HUES6 (cell line): ENCODE results near the gene WDR35.

Source experiments
- H3K27ac ChIP-seq: 2 replicates; pipeline ENCODE4 v1.7.0; 2013; ENCODE audit warnings: low read depth, mild to moderate bottlenecking, low read length, inconsistent platforms
- H3K27me3 ChIP-seq: 2 replicates; pipeline ENCODE4 v1.6.1; 2013; ENCODE audit warnings: low read length; ENCODE audit not compliant: control insufficient read depth, insufficient read depth
- H3K36me3 ChIP-seq: 2 replicates; pipeline ENCODE4 v1.6.1; 2013; ENCODE audit warnings: low read length; ENCODE audit not compliant: control insufficient read depth, insufficient read depth
- H3K4me1 ChIP-seq: 2 replicates; pipeline ENCODE4 v1.6.1; 2013; ENCODE audit warnings: low read length; ENCODE audit not compliant: control insufficient read depth, insufficient read depth
- H3K4me3 ChIP-seq: 2 replicates; pipeline ENCODE4 v1.5.1; 2013; ENCODE audit warnings: low read depth, low read length
- H3K9ac ChIP-seq: one replicate; pipeline ENCODE4 v1.6.1; 2013; ENCODE audit warnings: mild to moderate bottlenecking, low read length
- H3K9me3 ChIP-seq: 2 replicates; pipeline ENCODE4 v1.6.1; 2013; ENCODE audit warnings: low read depth, low read length; ENCODE audit not compliant: control insufficient read depth, insufficient read depth

WDR35 gene

DNA sequence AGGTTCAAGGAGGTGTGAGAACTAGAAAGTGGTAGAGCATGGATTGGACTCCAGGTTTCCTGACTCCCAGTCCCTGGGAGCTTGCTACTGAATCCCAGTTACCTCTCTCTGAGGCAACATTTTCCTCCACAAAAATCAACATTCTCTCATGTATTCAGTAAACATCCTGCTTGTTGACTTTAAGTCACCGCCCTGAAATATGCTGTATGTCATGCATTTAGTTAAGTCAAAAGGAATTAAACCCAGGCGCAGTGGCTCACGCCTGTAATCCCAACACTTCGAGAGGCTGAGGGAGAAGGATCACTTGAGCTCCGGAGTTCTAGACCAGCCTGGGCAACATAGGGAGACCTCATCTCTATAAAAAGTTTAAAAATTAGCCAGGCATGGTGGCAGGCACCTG, 18.8 kb upstream of the WDR35 start:
- Histone ChIP-seq H3K4me3 (no peak overlapping the region), H3K4me1 (peaks cover 16% of the 10 kb centered on the region), H3K36me3 (no peaks in the 10 kb centered on the region), H3K9me3 (no peaks in the 10 kb centered on the region), H3K27ac (no peak overlapping the region), H3K27me3 (peaks cover 25% of the 10 kb centered on the region), H3K9ac (no peak overlapping the region)

DNA sequence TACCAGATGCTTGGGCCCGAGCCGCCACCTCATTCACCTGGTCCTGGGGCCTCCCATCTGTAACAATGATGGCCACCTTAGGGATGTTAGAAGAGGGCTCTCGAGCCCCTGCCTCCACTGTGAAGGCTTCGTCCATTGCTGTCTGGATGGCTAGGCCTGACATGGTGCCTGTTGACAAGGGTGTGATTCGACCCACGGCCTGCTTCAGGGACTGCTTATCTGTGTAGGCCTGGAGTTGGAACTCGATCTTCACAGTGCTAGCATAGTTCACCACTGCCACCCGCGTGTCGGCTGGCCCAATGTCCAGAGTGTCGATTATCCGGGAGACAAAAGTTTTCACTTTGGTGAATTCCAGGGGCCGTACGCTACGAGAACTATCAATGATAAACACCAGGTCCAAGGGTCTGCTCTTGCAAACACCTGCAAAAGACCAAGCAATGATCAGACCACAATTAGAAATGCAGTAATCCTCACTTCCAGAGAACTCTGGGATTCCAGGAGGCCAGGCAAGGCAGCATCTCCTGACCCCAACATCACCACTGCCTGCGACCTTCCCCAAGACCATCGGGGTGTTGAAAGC, 16.1 kb upstream of the WDR35 start:
- Histone ChIP-seq H3K9me3 (no peaks in the 10 kb centered on the region), H3K4me3 (no peak overlapping the region), H3K27me3 (peaks cover 2% of the 10 kb centered on the region), H3K27ac (no peak overlapping the region), H3K4me1 (no peaks in the 10 kb centered on the region), H3K9ac (no peak overlapping the region), H3K36me3 (no peaks in the 10 kb centered on the region)

DNA sequence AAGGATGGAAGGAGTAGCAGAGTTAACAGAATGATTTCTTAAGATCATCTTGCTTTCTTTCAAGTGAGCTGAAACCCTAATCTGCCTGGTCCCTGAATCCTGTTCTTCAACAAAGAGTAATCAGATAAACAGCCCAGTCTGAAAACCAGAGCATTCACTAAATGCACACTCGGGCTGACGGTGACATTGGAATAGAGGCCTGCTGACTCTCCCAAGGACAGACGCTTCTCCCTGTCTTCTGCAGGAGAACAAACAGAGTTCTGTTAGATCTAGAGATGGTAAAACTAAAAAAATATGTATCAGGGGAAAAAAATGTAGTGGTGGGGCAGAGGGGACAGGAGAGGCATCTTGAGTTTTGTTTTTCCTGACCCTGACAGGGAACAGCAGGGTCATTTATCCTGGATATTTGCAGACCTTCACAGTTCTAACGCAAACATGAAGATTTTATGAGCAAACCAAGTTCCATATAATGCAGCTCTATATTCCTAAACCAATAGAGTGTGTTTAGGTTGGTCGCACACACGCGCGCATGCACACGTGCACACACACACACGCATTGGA, 15.2 kb upstream of the WDR35 start:
- H3K27me3 ChIP-seq = no peaks in the 10 kb centered on the region
- H3K4me1 ChIP-seq = no peaks in the 10 kb centered on the region
- H3K9ac ChIP-seq = no peak overlapping the region
- H3K9me3 ChIP-seq = no peaks in the 10 kb centered on the region
- no peak overlapping the region for H3K27ac ChIP-seq
- H3K4me3 ChIP-seq = no peak overlapping the region
- H3K36me3 ChIP-seq = no peaks in the 10 kb centered on the region

DNA sequence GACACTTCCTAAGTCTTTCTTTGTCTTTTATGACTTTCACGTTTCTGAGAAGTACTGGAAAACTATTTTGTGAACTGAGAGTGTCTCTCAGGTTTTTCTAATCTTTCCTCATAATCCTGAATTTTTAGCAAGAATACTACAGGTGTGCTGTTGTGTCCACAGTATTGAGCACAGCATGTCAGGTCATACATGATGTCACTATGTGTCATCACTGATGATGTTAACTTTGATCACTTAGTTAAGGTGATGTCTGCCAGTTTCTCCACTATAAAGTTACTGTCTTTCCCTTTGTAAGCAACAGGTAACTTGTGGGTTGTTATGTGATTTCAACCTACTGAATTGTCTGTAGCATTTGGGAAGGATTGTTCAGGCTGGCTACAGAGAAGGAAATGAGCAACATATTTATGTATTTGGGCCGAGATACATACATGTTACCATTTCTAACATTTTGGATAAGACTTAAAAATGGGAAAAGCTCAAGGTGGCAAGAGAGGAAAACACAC, 11.5 kb upstream of the WDR35 start:
- H3K9me3 ChIP-seq = no peaks in the 10 kb centered on the region
- no peaks in the 10 kb centered on the region for H3K4me1 ChIP-seq
- no peak overlapping the region for H3K4me3 ChIP-seq
- no peak overlapping the region for H3K9ac ChIP-seq
- no peaks in the 10 kb centered on the region for H3K36me3 ChIP-seq
- no peaks in the 10 kb centered on the region for H3K27me3 ChIP-seq
- H3K27ac ChIP-seq = no peak overlapping the region

DNA sequence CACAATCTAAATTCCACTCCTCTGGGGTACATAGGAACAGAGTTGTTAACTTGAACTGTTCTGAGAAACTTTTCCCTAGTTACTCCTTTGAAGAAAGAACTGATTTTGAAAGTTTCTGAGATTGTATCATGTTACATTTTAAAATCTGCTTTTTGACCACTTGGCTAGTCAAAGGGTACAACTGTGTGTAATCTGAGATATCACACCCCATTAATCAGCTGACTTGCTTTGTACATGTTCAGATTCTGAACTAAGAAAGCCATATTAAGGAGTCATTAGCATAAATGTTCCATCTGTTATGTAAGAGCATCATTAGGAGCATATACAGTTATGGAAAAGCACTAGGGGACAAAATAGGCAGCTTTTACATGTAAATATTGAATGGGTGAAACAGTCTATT, 3.8 kb upstream of the WDR35 start:
- peaks cover 5% of the 10 kb centered on the region for H3K4me1 ChIP-seq
- no peaks in the 10 kb centered on the region for H3K27me3 ChIP-seq
- H3K27ac ChIP-seq = no peak overlapping the region
- no peaks in the 10 kb centered on the region for H3K36me3 ChIP-seq
- H3K9me3 ChIP-seq = no peaks in the 10 kb centered on the region
- no peak overlapping the region for H3K9ac ChIP-seq
- H3K4me3 ChIP-seq = no peak overlapping the region

DNA sequence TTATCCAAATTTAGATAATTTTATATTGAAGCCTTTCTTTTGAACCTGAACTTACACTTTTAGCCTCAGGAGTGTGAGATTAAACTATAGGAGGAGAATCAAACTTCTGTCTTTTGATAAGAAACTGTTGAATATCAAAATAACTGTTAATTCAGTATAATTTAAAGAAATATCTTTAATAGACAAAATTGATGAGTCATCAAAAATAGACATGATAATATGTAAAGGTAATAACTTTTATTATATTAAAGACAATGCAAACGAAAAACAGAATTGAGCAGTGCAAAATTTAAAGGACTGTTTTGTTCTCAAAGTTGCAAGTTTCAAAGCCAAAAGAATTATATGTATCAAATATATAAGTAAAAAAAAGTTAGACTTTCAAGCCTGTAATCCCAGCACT, 2.0 kb upstream of the WDR35 start:
- Histone ChIP-seq H3K9ac (no peak overlapping the region), H3K4me3 (no peak overlapping the region), H3K36me3 (no peaks in the 10 kb centered on the region), H3K9me3 (no peaks in the 10 kb centered on the region), H3K27ac (no peak overlapping the region), H3K27me3 (no peaks in the 10 kb centered on the region), H3K4me1 (peaks cover 9% of the 10 kb centered on the region)

DNA sequence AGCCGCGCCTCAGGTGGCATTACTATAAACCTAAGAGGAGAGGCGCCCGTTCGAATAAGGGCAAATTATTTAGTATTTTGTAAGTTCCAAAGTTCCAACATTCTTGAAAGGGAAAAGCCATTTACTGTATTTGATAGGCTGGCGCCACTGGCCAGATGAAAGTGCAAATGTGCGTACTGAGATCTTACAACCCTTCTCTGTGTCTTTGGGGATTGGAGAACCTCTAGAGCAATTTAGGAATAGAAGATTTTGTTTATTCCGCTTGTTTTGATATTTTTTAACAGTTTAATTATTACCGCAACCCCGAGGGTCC, 467 bp upstream of the WDR35 start:
- Histone ChIP-seq H3K4me1 (peaks cover 9% of the 10 kb centered on the region), H3K9me3 (no peaks in the 10 kb centered on the region), H3K27ac (0 out of 2 replicates have a peak overlapping the region, but pooled peaks have one; percentile 2), H3K9ac (peak overlapping the region; percentile 31), H3K36me3 (no peaks in the 10 kb centered on the region), H3K4me3 (peak overlapping the region; percentile 76), H3K27me3 (no peaks in the 10 kb centered on the region)

DNA sequence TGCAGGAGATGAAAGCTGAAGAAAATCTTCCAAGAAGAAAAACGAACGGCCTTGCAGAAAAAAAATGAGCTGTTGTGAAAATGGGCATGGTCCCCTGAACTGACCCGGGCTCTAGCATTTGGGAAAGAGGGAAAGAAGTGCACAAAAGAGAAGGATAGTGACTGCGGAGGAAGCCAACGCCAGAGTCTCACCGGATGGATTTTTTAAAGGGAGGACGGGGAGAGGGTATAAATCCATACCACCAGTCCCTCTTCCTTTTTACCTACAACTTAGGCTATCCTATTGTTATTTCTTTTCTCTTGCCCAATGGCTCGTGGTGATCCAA, 601 bp downstream of the WDR35 start:
- Histone ChIP-seq H3K36me3 (no peaks in the 10 kb centered on the region; the same call in 1 of the 2 replicates), H3K4me3 (peak overlapping the region; percentile 76), H3K27me3 (no peaks in the 10 kb centered on the region), H3K4me1 (peaks cover 9% of the 10 kb centered on the region), H3K27ac (no peak overlapping the region), H3K9me3 (no peaks in the 10 kb centered on the region), H3K9ac (peak overlapping the region; percentile 6)

DNA sequence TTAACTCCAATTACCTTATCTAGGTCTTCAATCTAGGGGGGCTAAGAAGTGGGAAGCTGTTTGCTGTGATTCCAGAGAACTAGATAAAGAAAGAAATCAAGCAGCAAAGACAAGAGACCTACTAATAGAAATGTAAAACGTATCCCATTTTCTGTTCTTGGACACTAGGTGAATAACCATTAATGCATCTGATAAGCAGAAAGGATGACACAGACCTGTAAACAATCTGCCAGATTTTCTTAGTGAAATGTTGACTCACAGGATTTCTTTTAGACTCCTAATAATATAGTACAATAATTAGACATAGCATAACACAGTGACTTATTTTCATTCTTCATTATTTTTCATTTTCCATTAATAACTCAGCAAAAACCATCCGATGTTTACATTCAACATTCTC, 1.3 kb downstream of the WDR35 start:
- Histone ChIP-seq H3K4me1 (peaks cover 9% of the 10 kb centered on the region), H3K9ac (no peak overlapping the region), H3K4me3 (peak overlapping the region; percentile 76), H3K27me3 (no peaks in the 10 kb centered on the region), H3K9me3 (no peaks in the 10 kb centered on the region), H3K36me3 (no peaks in the 10 kb centered on the region; the same call in 1 of the 2 replicates), H3K27ac (no peak overlapping the region)

DNA sequence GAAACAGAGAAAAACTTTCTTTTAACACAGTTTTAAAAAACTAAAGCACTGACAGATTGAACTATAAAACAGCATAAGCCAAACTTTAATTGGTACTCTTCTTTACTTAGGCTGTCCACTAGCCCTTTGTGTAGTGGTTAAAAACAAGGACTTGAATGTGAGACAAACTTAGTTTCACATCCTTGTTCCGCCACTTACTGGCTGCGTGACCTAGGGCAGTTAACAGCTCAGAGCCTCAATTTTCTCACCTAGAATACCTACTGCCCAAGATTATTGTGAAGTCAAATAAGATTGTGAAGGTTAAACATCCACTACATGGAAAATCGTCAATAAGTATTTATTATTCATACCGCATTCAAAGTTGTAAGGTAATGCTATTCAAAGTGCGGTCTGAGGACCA, 2.0 kb downstream of the WDR35 start:
- Histone ChIP-seq H3K9me3 (no peaks in the 10 kb centered on the region), H3K4me3 (peak overlapping the region; percentile 15; the same call in 1 of the 2 replicates), H3K9ac (no peak overlapping the region), H3K27ac (no peak overlapping the region), H3K4me1 (peaks cover 9% of the 10 kb centered on the region), H3K36me3 (peaks cover under 1% of the 10 kb centered on the region; the same call in 1 of the 2 replicates), H3K27me3 (no peaks in the 10 kb centered on the region)

DNA sequence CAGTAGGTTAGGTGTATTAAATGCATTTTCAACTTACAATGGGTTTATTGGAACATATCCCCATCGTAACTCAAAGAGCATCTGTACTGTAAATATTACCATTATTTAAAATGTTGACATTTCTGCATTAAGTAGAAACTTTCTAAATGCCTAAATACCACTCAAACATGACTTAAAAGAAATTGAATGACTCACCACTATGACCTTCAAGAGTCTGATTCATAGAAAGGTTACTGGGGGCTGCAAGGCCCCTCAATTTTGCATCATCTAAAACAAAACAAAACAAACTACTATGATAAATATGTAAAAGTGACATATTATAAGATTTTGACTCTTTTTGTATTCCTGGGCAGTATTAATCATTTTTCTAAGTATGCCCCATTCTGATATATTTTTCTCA, 7.6 kb downstream of the WDR35 start:
- no peak overlapping the region for H3K9ac ChIP-seq
- H3K4me1 ChIP-seq = no peaks in the 10 kb centered on the region
- H3K27me3 ChIP-seq = no peaks in the 10 kb centered on the region
- H3K27ac ChIP-seq = no peak overlapping the region
- peaks cover 50% of the 10 kb centered on the region for H3K36me3 ChIP-seq
- H3K4me3 ChIP-seq = no peak overlapping the region
- H3K9me3 ChIP-seq = no peaks in the 10 kb centered on the region
